Stimulated activated CD8-positive, alpha-beta memory T cell treated with anti-CD3 and anti-CD28 coated beads, Interleukin-7, amount 100 ng/mL, for 1 hour (primary cell): ENCODE results near the gene HOXD3.

Source experiments
- DNase-seq, 2 donors: peaks; one replicate each; pipeline ENCODE4 v3.0.0-alpha.2; 2020; ENCODE audit warnings: low read depth in 2 of 2

The HOXD3 gene

GRCh38 chr2:176212276-176212675 lies 55.2 kb downstream of the HOXD3 start:
- no peak for DNase-seq

- DNase-seq: no peak
Measured at GRCh38 chr2:176213406-176213805, 56.3 kb downstream of the HOXD3 start.
